NCI-H345 treated with DMSO at 0.1 percent for 48 hours (cell line): ENCODE results near the gene UGT2A3.
A peak's percentile ranks its signal among the peaks of the same experiment; 100 is the strongest.

Experiments used
- DNase-seq: peaks from one replicate; lab custom pipeline; 2025; ENCODE audit not compliant: unreplicated experiment; lab: John Stamatoyannopoulos, UW

Gene UGT2A3

DNA sequence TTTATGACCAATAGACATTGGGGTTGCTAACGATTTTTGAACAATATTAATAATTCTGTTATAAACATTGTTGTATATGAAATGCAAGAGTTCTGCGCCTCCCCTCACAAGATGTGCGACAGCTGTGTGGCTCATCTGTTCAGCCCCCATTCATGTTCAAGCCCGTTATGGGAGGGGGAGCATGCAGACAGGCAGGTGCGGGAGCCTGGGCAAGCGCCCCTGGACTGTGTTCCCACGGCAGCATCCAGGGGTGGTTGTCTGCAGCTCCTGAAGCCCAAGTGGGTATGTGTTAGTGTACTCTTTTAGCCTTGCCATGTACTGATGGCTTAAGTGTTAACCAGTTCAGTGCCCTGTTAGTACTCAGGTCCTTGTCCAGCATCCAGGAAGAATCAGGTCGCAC is 34.6 kb downstream of the UGT2A3 start:
- no peak for DNase-seq

DNA sequence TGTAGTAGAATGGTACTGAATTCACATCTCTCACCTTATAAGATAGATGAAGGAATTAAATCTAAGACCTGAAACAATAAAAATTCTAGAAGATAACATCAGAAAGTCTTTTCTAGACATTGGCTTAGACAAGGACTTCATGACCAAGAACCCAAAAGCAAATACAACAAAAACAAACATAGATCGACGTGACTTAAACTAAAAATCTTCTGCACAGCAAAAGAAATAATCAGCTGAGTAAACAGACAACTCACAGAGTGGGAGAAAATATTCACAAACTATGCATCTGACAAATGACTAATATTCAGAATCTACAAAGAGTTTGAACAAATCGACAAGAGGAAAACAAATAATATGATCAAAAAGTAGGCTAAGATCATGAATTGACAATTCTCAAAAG is 38.8 kb downstream of the UGT2A3 start:
- DNase-seq: no peak

DNA sequence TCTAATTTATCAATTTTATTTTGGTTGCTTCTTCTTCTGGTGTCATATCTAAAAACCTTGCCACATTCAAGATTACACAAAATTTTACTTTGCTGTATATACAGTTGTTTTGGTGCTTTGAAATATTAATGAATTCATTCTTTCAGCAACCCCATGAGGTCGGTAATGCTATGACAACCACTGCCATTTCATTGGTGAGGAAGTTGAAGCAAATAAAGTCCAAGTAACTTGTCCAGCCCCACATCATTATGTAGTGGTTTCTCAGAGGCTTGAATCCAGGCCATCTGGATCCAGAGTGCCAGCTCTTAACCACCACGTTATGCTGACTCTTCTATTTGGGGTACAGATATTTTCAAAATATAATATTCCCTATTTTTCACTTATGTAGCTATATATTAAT is 42.2 kb downstream of the UGT2A3 start:
- DNase-seq: no peak

DNA sequence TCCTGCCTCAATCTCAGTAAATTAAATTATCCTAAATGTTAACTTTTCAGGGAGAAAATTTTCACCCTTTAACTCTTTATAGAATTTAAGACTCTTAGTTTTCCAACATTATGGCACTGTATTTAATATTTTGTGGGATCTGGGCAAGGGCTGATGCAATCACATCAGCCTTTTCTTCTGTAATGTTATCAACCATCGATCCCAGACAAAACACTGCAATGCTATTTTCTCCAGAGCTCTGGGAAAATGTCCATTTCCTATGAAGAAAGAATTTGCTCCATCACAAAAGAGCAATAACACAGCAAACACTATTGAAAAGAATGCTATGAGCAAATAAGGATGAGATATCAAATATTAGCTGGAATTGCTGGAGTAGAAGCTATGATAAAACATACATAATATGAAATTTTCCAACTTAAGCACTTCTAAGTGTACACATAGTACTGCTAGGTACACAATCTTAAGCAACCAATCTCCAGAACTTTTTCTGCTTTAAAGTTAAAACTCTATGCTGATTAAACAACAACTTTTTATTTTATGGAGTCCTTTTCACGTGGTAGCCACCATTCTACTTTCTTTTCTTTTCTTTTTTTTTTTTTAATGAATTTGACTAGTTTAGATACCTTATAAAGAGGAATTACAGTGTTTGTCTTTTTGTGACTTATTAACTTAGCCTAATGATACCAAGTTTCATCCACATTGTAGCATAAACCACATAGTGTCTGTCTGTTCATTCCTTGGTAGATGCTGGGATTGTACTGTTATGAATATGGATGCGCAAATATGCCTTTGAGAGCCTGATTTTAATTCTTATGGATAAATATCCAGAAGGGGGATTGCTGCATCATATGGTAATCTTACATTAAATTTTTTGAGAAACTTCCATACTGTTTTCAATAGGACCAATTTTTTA is 43.6 kb downstream of the UGT2A3 start:
- no peak for DNase-seq

DNA sequence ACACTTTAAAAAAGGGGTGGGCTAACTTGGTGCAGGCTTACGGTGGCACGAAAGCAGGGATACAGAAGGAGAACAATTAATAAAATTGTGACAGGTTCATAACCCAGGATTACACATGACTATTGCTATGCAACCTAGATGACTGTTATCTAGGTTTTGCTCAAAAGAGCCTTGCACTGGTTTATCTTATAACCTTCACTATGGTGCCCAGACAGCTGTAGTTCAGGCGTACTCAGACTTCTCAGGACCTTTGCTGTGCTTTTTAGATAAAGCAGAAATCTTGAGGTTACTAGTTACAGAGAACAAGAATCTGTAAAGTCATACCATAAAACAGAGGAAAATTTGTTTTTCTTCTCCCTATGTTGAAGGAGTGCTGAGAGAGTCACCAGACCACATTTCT is 44.4 kb downstream of the UGT2A3 start:
- no peak for DNase-seq

DNA sequence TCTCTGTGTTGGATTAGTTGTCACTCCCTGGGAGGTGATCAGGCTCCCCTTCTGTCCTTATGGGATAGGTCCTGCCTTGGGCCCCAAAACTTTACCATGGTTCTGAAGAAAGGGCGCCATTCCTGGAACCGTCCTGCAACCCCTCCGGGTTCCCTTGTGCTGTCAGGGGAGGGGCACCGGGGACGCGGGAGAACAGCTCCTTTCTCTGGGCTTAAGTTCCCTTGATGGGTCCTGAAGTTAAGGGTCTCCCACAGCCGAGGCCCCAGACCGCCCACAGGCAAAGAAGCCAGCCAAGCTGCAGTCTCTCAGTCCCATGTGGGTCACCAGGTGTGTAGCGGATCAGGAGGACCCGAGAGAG is 44.8 kb downstream of the UGT2A3 start:
- no peak for DNase-seq

DNA sequence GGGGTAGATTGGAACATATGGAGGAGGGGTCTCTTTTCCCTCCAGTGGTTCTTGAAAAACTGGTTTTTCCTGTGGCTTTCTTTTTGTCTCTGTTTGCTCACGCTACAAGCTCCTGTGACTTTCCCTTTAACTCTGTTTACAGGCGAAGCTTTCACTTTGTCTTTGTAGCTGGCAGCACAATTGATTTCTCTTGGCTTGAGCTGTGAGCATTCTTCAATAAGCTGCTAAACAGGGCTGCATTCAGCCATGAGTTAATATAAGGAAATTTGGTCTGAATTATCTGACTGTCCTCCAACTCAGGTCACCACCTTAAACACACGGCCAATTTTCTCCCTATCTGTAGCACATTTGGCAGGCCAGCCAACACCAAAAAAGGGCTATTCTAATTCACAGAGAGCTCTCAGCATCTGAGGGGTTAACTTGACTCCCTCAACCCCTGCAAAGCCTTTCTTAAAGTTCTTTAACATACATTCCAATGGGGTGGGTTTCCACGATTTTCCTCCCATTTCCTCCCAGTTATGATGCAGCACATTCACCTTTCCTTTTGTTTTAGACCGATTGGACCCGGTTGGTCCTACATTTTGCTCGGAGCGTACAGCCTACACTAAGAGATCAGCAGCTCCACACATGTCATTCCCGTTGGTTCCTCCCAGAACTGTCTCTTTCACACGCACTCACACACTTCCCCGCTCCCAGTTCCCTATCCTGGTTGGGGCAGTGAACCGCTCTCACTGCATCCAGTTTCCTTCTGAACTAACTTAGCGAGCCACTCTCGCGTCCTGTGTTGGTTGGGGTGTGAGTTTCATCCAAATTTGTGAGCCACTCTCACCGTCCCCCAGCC is 45.4 kb downstream of the UGT2A3 start:
- DNase-seq: peak; percentile 55

DNA sequence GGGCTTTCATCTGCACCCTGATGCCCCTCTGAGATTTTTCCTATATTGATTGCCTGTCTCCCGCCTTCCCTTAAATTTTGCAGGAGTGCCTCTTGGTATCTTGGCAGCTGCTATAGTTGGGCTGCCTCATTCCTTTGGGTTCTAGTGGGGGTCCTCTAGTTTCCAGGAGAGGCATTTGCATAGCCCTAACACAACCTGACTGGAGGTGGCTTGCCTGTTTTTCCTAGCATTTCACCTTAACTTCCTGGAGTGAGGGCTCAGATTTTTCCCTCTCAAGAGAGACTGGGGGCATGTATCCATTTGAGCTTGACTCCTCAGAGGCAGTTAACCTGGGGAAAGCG is 46.0 kb downstream of the UGT2A3 start:
- no peak for DNase-seq

DNA sequence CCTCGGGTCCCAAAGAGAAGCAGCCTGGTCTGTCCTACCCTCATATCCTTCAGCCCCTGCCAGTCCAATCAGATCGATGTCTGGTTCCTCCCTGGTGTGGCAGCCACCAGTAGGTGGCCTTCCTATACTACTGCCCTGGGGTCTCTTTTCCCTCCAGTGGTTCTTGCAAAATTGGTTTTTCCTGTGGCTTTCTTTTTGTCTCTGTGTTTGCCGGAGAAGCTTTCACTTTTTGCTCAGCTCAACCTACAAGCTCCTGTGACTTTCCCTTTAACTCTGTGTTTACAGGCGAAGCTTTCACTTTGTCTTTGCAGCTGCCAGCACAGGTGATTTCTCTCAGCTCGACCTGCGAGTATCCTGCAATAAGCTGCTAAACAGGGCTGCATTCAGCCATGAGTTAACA is 46.8 kb downstream of the UGT2A3 start:
- peak; percentile 31 for DNase-seq

DNA sequence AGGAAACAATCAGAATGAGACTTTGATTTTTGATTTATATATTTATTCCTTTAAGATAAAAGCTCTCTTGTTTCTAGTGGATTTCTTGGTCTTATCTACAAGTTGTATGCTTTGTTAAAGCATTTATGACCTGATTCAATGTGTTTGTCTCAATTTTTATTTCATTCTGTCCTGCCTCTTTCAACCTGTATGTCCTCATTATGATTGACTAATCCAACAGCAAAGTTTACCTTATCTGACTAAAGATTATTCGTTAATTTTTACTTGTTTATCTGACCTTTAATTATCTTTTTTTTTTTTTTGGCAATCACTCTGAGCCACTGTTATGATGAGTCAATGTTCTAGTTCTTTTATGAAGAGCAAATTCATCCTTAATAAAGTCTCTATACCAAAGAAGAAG is 54.9 kb downstream of the UGT2A3 start:
- DNase-seq: no peak

DNA sequence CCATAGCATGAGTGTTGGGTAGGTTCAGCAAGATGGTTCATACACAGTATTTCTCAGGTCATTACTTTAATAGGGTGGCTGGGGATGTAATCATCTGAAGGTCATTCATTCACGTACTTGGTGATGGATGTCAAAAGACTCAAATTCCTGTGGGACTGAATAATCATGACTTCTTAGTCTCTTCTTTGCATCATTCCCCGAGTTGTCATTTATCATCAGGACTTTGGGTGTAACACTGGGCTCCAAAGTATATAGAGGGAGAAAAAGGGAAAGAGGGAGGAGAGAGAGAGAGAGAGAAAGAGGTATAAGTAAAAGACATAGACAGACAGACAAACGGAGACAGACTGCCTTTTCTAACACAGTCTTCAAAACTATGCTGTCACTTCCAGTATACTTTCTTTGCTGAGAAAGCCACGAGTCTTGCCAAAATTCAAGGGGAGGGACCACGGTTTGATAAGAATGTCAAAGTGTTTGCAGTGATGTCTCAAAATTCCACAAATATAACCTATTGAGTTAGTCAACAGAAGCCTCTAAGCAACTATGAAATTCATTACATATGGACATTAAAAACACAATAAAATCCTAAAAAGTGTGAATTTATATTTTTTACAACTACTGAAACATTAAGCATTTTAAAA is 55.9 kb downstream of the UGT2A3 start:
- no peak for DNase-seq

DNA sequence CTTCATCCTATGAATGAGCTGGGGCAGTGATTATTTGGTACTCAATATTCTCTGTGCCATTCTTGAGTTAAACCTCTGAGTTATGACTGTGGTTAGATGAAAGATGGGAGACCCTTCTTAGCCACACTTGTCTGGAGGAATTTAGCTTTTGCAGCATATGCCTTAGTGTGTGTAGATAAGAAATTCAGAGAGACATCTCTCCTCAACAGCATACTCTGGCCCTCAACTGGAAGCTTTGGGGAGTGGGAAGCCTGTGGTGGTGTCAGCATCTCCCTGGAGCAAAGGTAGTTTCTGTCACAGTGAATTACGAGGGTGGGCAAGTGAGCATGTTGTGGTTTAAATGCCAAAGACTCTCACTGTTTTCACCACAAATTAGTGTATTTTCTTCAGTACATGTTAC is 58.7 kb downstream of the UGT2A3 start:
- no peak for DNase-seq

DNA sequence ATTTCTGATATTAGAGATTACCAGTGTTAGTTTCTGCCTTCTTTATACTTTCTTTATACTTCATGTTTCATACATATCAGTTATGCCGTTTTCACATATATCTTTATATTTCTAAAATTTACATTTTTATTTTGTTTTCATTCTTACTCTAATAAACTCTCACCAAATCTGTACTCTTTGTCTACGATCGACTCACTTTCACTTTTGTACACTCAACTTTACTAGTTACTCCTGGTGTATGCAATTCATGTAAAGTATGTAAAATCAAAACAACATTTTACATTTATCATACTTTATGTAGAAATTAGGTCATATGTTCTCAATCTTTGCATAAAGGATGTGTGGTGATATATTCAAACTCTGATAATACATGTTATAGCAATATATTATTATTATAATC is 59.9 kb downstream of the UGT2A3 start:
- no peak for DNase-seq

DNA sequence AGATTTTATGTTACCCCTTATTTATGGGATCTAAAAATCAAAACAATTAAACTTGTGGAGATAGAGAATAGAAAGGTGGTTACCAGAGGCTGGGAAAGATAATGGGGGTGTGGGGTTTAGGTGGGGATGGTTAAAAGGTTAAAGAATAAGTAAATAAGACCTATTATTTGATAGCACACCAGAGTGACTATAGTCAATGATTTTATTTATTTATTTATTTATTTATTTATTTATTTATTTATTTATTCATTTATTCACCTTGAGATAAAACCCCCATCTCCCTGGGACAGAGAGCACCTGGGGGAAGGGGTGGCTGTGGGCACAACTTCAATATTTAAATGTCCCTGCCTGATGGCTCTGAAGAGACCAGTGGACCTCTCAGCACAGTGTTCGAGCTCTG is 66.1 kb downstream of the UGT2A3 start:
- DNase-seq: no peak

DNA sequence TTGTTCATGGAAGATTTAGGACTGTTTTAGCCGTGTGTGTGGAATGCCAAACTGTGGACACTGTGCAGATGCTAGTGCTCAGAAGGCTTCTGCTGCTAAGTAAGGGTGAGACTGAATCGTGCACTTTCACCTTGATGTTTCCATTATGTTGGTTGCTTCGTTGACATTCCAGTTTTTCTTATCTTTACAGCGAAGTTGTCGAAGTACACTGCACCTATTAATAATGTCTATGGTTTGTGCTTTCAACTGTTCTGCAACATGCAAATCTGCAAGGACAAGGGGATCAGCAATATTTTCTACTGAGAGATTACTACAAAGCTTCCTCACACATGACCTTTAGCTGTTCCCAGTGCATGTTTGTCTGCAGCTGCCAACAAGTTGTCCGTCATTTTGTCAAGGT is 67.7 kb downstream of the UGT2A3 start:
- DNase-seq: no peak
